Esophagus muscularis mucosa (tissue), 4 donors: ENCODE results near the gene LASP1. TPM values are rescaled to one million over a fixed set of nuclear protein-coding genes. Genes with fewer than 3 reads are reported as not detected.

Source experiments
- DNase-seq: peaks from one replicate; pipeline ENCODE4 v3.0.0-alpha.2; 2017; ENCODE audit errors: extremely low spot score
- H3K27ac ChIP-seq, 4 donors: fragments of 200-600 bp; sonication (generic); replicated peaks in 1 of 4; 1 replicate in 3 of 4; 2 replicates in 1 of 4; pipeline ENCODE4 v1.5.1; 2016 to 2019; ENCODE audit warnings: mild to moderate bottlenecking in 1 of 4
- H3K27me3 ChIP-seq, 4 donors: fragments of 200-600 bp; sonication (generic); one replicate each; pipeline versions ENCODE4 v1.5.1 to v1.6.0; 2016 to 2019
- H3K36me3 ChIP-seq, 4 donors: fragments of 200-600 bp; sonication (generic); one replicate each; pipeline ENCODE4 v1.5.1; 2016 to 2019
- H3K4me1 ChIP-seq, 4 donors: fragments of 200-600 bp; sonication (generic); one replicate each; pipeline ENCODE4 v1.5.1; 2016 to 2019
- H3K4me3 ChIP-seq, 4 donors: fragments of 200-600 bp; sonication (generic); 1 replicate in 2 of 4; 2 replicates in 2 of 4; pipeline ENCODE4 v1.5.1; 2016 to 2019; ENCODE audit warnings: mild to moderate bottlenecking in 4 of 4, moderate library complexity in 1 of 4
- H3K9me3 ChIP-seq, 4 donors: fragments of 200-600 bp; sonication (generic); 1 replicate in 3 of 4; 2 replicates in 1 of 4; pipeline ENCODE4 v1.5.1; 2016 to 2019
- CTCF ChIP-seq, 3 experiments: fragments of 200-600 bp in 2 of 3; fragments of 450-650 bp in 1 of 3; sonication (generic) in 2 of 3; IDR thresholded peaks; one replicate each; pipeline ENCODE4 v1.5.1; 2017 to 2019; ENCODE audit warnings: antibody characterized with exemption in 3 of 3, mild to moderate bottlenecking in 2 of 3, moderate library complexity in 1 of 3
- EP300 ChIP-seq: sonication (generic); formaldehyde crosslinking; IDR thresholded peaks from one replicate; pipeline ENCODE4 v1.6.1; 2017; ENCODE audit warnings: antibody characterized with exemption
- POLR2A ChIP-seq: fragments of 450-650 bp; IDR thresholded peaks from one replicate; pipeline ENCODE4 v1.6.1; 2017; ENCODE audit warnings: antibody characterized with exemption, moderate library complexity, mild to moderate bottlenecking, low read depth
- POLR2AphosphoS5 ChIP-seq, 2 donors: sonication (generic); formaldehyde crosslinking; IDR thresholded peaks; one replicate each; pipeline ENCODE4 v1.6.1; 2017; ENCODE audit warnings: antibody characterized with exemption in 2 of 2
- WGBS: methylation state at CpG from one replicate; pipeline ENCODE4 v1.1.5; 2018; 5-methylcytosine and 5-hydroxymethylcytosine counted together
- intact Hi-C: fragments of 100-400 bp; cut with DNase I; formaldehyde crosslinking; loops from one replicate; pipeline ENCODE4 v1.15.1; 2023
- total RNA-seq, 4 donors: library from RNA; depleted of rRNA; stranded (reverse); fragments of >200 nt; gene quantifications; one replicate each; pipeline versions ENCODE4 v1.1.0 to v1.2.1, GENCODE V29; 2016

LASP1 gene
- total RNA-seq, 4 donors from 2014 or later: 46.9 to 102 (median 74.7) TPM

DNA sequence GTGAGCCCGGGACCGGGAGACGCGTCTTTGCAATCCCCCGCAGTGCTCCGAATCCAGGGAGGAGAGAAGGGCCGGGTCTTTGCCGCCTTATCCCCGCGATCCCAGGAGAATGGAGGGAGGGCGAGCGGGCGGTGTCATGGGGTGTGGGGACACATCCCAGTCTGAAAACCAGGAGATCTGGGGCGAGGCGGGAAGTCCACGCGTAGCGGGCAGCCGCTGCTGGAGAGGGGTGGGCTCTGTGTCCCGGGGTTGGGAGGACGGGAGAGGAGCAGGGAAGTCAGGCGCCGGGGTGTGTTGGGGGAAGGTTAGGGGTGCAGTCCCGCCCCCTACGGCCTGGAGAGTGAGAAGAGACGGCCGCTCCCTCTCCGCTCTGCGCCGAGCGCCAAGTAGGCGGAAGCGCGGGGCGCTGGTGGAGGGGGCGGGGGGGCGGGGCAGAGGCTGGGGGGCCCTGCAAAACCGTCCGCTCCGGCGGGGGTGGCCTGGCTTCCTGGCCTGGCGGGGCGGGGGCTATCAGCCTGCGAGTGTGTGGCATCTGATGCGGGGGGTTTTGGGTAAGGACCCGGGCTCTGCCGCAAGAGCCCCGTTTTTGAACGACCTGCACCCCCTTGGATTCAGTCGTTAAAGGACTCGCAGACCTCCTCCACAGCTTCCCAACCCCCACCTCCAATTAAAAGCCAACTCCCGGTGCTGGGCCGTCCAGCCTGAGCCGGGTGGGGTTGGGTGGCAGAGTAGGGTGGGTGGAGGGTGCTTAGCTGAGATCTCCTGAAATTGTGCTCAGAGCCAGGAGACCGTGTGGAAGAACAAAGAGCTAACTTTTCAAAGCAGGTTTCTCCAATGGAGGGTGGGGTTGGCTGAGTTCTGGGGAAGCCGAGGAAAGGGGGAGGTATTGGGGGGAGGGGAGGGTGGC lies 654 bp downstream of the LASP1 start:
- H3K27ac ChIP-seq: peak overlapping the region; percentile 95 to 98 (median 97)
- no peak for DNase-seq
- no peaks in the 10 kb centered on the region for H3K27me3 ChIP-seq
- H3K4me1 ChIP-seq: peaks cover 51 to 66% (median 61%) of the 10 kb centered on the region in 4 donors
- H3K9me3 ChIP-seq: no peaks in the 10 kb centered on the region
- WGBS: 0% methylated on average over 11 of the region's 56 CpGs
- H3K36me3 ChIP-seq: no peaks in the 10 kb centered on the region
- H3K4me3 ChIP-seq: peak overlapping the region; percentile 80 to 98 (median 93)
- TF ChIP-seq CTCF (IDR thresholded peaks at IDR 0.05): no peak
- no peak for TF ChIP-seq POLR2A
- TF ChIP-seq EP300: no peak
- no peak for TF ChIP-seq POLR2AphosphoS5 (IDR thresholded peaks at IDR 0.05)
- intact Hi-C loops: loop anchor here (5.0 kb wide), 1 partner anchor 37 kb away; no protein-coding TSS in a partner anchor

DNA sequence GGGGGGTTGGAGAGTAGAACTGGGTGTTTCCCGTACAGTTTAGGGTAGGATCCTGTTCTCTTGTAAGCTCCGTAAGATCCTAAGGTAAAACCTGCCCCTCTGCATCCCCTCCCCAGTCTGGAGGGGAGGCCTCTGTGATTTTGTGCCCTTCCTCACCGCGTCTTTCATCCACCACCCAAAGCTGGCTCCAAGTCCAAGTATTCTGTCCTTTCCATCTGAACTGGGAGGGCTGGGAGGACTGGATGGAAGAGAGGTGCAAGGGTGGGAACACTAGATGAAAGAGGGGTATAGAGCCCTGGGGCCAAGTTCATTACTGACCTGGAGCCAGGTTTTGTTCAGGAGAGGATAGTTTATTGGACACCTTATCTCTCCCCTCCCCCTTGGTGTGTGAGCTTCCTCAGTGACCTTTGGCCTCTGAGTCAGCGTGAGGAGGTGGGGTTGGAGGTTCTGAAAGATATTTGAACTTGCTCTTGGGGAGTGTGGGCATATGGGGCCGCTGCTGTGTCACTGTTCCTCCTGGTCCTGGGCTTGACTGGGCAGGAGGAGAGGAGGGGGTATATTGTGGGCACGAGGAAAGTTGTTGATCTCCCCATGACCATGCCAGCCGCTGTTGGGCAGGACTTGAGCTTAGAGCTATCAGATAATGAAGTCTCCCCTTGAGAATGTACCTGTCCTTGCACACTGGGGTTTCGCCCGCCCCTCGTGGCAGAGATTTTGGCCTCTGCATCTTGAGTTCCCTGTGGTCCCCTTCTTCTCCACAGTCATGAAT lies 1.6 kb downstream of the LASP1 start:
- WGBS: 20% methylated on average over 11 of the region's 11 CpGs
- no peaks in the 10 kb centered on the region for H3K27me3 ChIP-seq
- peak overlapping the region; percentile 80 to 98 (median 93) for H3K4me3 ChIP-seq
- H3K9me3 ChIP-seq: no peaks in the 10 kb centered on the region
- H3K4me1 ChIP-seq: peaks cover 56 to 76% (median 70%) of the 10 kb centered on the region in 4 donors
- H3K36me3 ChIP-seq: no peaks in the 10 kb centered on the region
- peak; percentile 46 to 60 for TF ChIP-seq POLR2AphosphoS5 (IDR thresholded peaks at IDR 0.05)
- TF ChIP-seq POLR2A: no peak
- TF ChIP-seq CTCF (IDR thresholded peaks at IDR 0.05): peak in 1 of 3 experiments; percentile 20
- TF ChIP-seq EP300: no peak
- DNase-seq: peak; percentile 94
- intact Hi-C loops: loop anchor here (5.0 kb wide), 1 partner anchor 36 kb away; no protein-coding TSS in a partner anchor
- peak overlapping the region; percentile 95 to 98 (median 97) for H3K27ac ChIP-seq

DNA sequence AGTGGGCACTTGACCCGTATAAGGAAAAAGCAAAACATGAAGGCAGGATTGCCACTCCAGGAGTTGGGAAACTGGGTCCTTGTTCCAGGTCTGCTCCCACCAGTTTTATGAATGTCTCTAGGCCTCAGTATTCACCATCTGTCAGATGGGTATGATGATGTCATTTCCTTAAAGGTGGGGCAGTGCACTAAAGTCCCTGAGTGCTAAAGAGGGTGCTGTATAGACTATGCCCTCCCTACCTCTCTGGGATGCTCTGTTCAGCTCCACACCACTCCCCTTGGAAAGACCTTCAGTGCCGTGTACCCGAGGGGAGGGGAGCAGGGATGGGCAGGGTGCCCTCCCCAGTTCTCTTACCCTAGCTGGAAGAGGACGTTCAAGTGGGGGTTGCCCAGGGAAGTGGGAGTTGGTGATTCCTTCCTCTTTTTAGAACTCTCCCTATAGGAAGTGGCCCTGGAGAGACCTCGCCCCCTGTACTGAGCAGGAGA lies 2.2 kb downstream of the LASP1 start:
- intact Hi-C loops: loop anchor here (5.0 kb wide), 1 partner anchor 35 kb away; no protein-coding TSS in a partner anchor
- no peaks in the 10 kb centered on the region for H3K27me3 ChIP-seq
- DNase-seq: no peak
- peaks cover 60 to 80% (median 76%) of the 10 kb centered on the region in 4 donors for H3K4me1 ChIP-seq
- H3K9me3 ChIP-seq: no peaks in the 10 kb centered on the region
- no peaks in the 10 kb centered on the region for H3K36me3 ChIP-seq
- TF ChIP-seq CTCF (IDR thresholded peaks at IDR 0.05) (no peak), EP300 (no peak), POLR2AphosphoS5 (IDR thresholded peaks at IDR 0.05) (no peak), POLR2A (no peak)
- peak overlapping the region; percentile 95 to 98 (median 97) for H3K27ac ChIP-seq
- H3K4me3 ChIP-seq: peak overlapping the region; percentile 80 to 98 (median 93)
- 36% methylated on average over 4 of the region's 5 CpGs for WGBS

DNA sequence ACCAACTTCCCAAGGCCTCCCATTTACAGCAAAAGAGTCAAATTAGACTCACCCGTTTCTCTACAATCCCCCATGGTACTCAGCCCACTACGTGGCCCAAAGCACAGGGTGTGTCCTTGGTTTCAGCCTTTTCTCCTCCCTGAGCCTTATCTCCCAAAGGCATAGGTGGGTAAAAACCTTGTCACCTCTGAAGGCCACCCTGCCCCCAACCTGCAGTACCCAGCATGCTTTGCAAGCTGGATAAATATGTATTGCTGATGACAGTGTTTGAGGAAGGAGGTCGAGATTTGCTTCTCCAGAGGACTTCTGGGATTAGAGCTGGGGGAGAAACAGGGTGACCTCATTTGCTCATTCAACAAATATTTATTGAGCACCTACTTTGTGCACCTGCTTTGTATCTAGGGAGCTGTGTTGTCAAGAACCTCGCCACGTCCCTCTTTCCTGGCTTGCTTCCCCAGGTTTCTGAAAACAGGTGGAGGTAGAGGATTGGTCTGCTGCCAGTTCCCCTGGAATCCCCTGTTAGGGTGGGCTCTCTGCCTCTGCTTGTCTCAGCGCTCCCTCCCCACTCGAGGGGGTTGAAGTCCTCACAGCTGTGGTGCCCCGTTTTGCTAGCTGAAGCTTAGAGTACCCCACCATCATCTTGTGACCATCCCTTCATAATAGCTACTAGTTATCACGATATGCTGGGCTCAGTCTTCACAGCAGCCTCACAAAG lies 3.0 kb downstream of the LASP1 start:
- Histone ChIP-seq H3K27me3 (no peaks in the 10 kb centered on the region), H3K36me3 (peaks cover 0 to 6% (median 2%) of the 10 kb centered on the region in 4 donors), H3K9me3 (no peaks in the 10 kb centered on the region), H3K4me3 (peak overlapping the region in 3 of 4 donors; percentile 80 to 94 (median 92)), H3K4me1 (peaks cover 65 to 83% (median 80%) of the 10 kb centered on the region in 4 donors), H3K27ac (peak overlapping the region; percentile 95 to 98 (median 97))
- TF ChIP-seq POLR2AphosphoS5 (IDR thresholded peaks at IDR 0.05) (no peak), POLR2A (no peak), CTCF (IDR thresholded peaks at IDR 0.05) (no peak), EP300 (no peak)
- intact Hi-C loops: loop anchor here (5.0 kb wide), 1 partner anchor 34 kb away; no protein-coding TSS in a partner anchor
- no peak for DNase-seq
- 47% methylated on average over 9 of the region's 9 CpGs for WGBS
